HCT116 (cell line): ENCODE data around the gene NPPC. TPM values are rescaled to one million over a fixed set of nuclear protein-coding genes. Genes with fewer than 3 reads are reported as not detected.

Experiments
- ATAC-seq: fragments of 200-7000 bp; cut with Tn5 transposase; 2 replicates; pipeline ENCODE4 v1.9.1; 2020; ENCODE audit warnings: mild to moderate bottlenecking, moderate library complexity
- BruUV-seq: library from RNA; stranded (reverse); fragments of 400-500 nt; replicated peaks from 2 replicates; lab custom pipeline; 2021; lab: Mats Ljungman, UMichigan
- CTCF ChIA-PET: fragments of 300-600 bp; sonication (Branson Sonifier 250); formaldehyde crosslinking; loops from one replicate; lab custom pipeline; 2021; ENCODE audit warnings: antibody characterized with exemption; lab: Charles Lee
- POLR2A ChIA-PET: fragments of 300-600, 350-600 bp; sonication (Branson Sonifier 250); formaldehyde crosslinking; loops from one replicate; lab custom pipeline; 2021; ENCODE audit warnings: antibody characterized with exemption; lab: Charles Lee
- RAD21 ChIA-PET, 2 experiments: fragments of 300-600 bp; sonication (Branson Sonifier 250); formaldehyde crosslinking; loops; one replicate each; lab custom pipeline; 2023; ENCODE audit warnings: low total read pairs in 2 of 2; ENCODE audit not compliant: uncharacterized antibody in 2 of 2, unreplicated experiment in 2 of 2, low non-redundant PET in 1 of 2; lab: Charles Lee
- DNase-seq: peaks from one replicate; pipeline ENCODE4 v3.0.0-alpha.2; 2010; ENCODE audit warnings: low read depth, low spot score
- H2AFZ ChIP-seq: fragments of 200-600 bp; shearing (Covaris generic), sonication (generic); 2 replicates; pipeline ENCODE4 v1.6.1; 2017; ENCODE audit warnings: low read depth, mixed run types, mixed read lengths, antibody characterized with exemption, low read length; ENCODE audit not compliant: poor library complexity, severe bottlenecking
- H3K27ac ChIP-seq: 2 replicates; pipeline ENCODE4 v1.5.1; 2012; ENCODE audit warnings: low read depth, low read length
- H3K27me3 ChIP-seq: fragments of 200-600 bp; sonication (generic); 2 replicates; pipeline ENCODE4 v1.6.1; 2016; ENCODE audit warnings: mixed run types, low read length, mixed read lengths; ENCODE audit not compliant: insufficient read depth
- H3K36me3 ChIP-seq, 2 experiments: fragments of 200-500 bp in 1 of 2; fragments of 200-600 bp in 1 of 2; sonication (Bioruptor generic) in 1 of 2; sonication (generic) in 1 of 2; 2 replicates each; pipeline versions ENCODE4 v1.5.1 to v1.6.1; 2014 to 2016; ENCODE audit warnings: low read length in 2 of 2, inconsistent platforms in 1 of 2, mixed read lengths in 1 of 2, mixed run types in 1 of 2; ENCODE audit not compliant: insufficient read depth in 2 of 2, control insufficient read depth in 1 of 2
- H3K4me1 ChIP-seq, 2 experiments: fragments of 200-600 bp in 1 of 2; sonication (generic) in 1 of 2; 2 replicates each; pipeline versions ENCODE4 v1.5.1 to v1.6.1; 2012 to 2017; ENCODE audit warnings: low read length in 2 of 2, inconsistent platforms in 1 of 2, mild to moderate bottlenecking in 1 of 2, mixed read lengths in 1 of 2, mixed run types in 1 of 2, moderate library complexity in 1 of 2; ENCODE audit not compliant: insufficient read depth in 2 of 2, control insufficient read depth in 1 of 2
- H3K4me2 ChIP-seq: fragments of 200-600 bp; sonication (generic); 2 replicates; pipeline ENCODE4 v1.6.1; 2017; ENCODE audit warnings: mixed run types, low read length, mixed read lengths
- H3K4me3 ChIP-seq, 2 experiments: fragments of 200-600 bp in 1 of 2; sonication (generic) in 1 of 2; replicated peaks in 1 of 2; 2 replicates each; pipeline ENCODE4 v1.5.1; 2011 to 2016; ENCODE audit warnings: low read length in 2 of 2, control low read depth in 1 of 2, low read depth in 1 of 2, mild to moderate bottlenecking in 1 of 2, mixed read lengths in 1 of 2, mixed run types in 1 of 2
- H3K79me2 ChIP-seq: fragments of 200-600 bp; sonication (generic); 2 replicates; pipeline ENCODE4 v1.6.1; 2017; ENCODE audit warnings: mild to moderate bottlenecking, mixed run types, low read length, moderate library complexity, mixed read lengths; ENCODE audit not compliant: insufficient read depth
- H3K9ac ChIP-seq: fragments of 200-600 bp; sonication (generic); 2 replicates; pipeline ENCODE4 v1.6.1; 2016; ENCODE audit warnings: low read length, mixed read lengths
- H3K9me2 ChIP-seq: fragments of 200-600 bp; sonication (generic), shearing (Covaris generic); 2 replicates; pipeline ENCODE4 v1.6.1; 2017; ENCODE audit warnings: mixed run types, mild to moderate bottlenecking, moderate library complexity; ENCODE audit not compliant: insufficient read depth
- H3K9me3 ChIP-seq, 2 experiments: fragments of 200-500 bp in 1 of 2; fragments of 200-600 bp in 1 of 2; sonication (Bioruptor generic) in 1 of 2; sonication (generic) in 1 of 2; 2 replicates each; pipeline ENCODE4 v1.6.1; 2014 to 2017; ENCODE audit warnings: low read length in 2 of 2, mixed read lengths in 2 of 2, inconsistent platforms in 1 of 2, low read depth in 1 of 2, mild to moderate bottlenecking in 1 of 2, mixed run types in 1 of 2, moderate library complexity in 1 of 2; ENCODE audit not compliant: control insufficient read depth in 1 of 2, insufficient read depth in 1 of 2
- H4K20me1 ChIP-seq: fragments of 200-600 bp; sonication (generic), shearing (Covaris generic); 2 replicates; pipeline ENCODE4 v1.6.1; 2017; ENCODE audit warnings: mixed run types, mild to moderate bottlenecking, moderate library complexity; ENCODE audit not compliant: insufficient read depth
- ATF3 ChIP-seq: IDR thresholded peaks from 2 replicates; pipeline ENCODE4 v1.6.1; 2012
- CBX3 ChIP-seq: IDR thresholded peaks from 2 replicates; pipeline ENCODE4 v1.6.1; 2012; ENCODE audit warnings: low read depth
- CEBPB ChIP-seq: IDR thresholded peaks from 2 replicates; pipeline ENCODE4 v1.6.1; 2012; ENCODE audit warnings: low read depth
- CTCF ChIP-seq, 3 experiments: fragments of 200-600 bp in 1 of 3; sonication (generic) in 1 of 3; IDR thresholded peaks in 2 of 3; conservative IDR thresholded peaks in 1 of 3; 2 replicates each; pipeline ENCODE4 v1.5.1; 2012 to 2017; ENCODE audit warnings: low read depth in 2 of 3, low read length in 2 of 3, antibody characterized with exemption in 1 of 3, borderline replicate concordance in 1 of 3, control low read depth in 1 of 3, mild to moderate bottlenecking in 1 of 3, mixed read lengths in 1 of 3, mixed run types in 1 of 3, moderate library complexity in 1 of 3; ENCODE audit not compliant: insufficient read depth in 1 of 3
- EGR1 ChIP-seq: IDR thresholded peaks from 2 replicates; pipeline ENCODE4 v1.6.1; 2012; ENCODE audit warnings: low read depth
- ELF1 ChIP-seq: IDR thresholded peaks from 2 replicates; pipeline ENCODE4 v1.6.1; 2012; ENCODE audit warnings: low read depth, borderline replicate concordance
- EZH2 ChIP-seq: fragments of 200-600 bp; sonication (generic); IDR thresholded peaks from 2 replicates; pipeline ENCODE4 v1.6.1; 2017; ENCODE audit warnings: antibody characterized with exemption, mixed run types
- EZH2phosphoT487 ChIP-seq: fragments of 200-600 bp; IDR thresholded peaks from 2 replicates; pipeline ENCODE4 v1.6.1; 2018; ENCODE audit warnings: antibody characterized with exemption, borderline replicate concordance
- FOSL1 ChIP-seq: IDR thresholded peaks from 2 replicates; pipeline ENCODE4 v1.6.1; 2012; ENCODE audit warnings: low read depth
- JUND ChIP-seq: IDR thresholded peaks from 2 replicates; pipeline ENCODE4 v1.6.1; 2012
- MAX ChIP-seq: IDR thresholded peaks from 2 replicates; pipeline ENCODE4 v1.6.1; 2012
- POLR2A ChIP-seq: IDR thresholded peaks from 2 replicates; pipeline ENCODE4 v1.7.0; 2011; ENCODE audit warnings: borderline replicate concordance; ENCODE audit not compliant: insufficient read depth, insufficient read length; ENCODE audit errors: extremely low read depth
- RAD21 ChIP-seq: IDR thresholded peaks from 2 replicates; pipeline ENCODE4 v1.6.1; 2012; ENCODE audit warnings: low read depth, mild to moderate bottlenecking
- REST ChIP-seq: IDR thresholded peaks from 2 replicates; pipeline ENCODE4 v1.6.1; 2012; ENCODE audit warnings: low read depth
- SP1 ChIP-seq: IDR thresholded peaks from 2 replicates; pipeline ENCODE4 v1.6.1; 2012; ENCODE audit warnings: low read depth
- SRF ChIP-seq: IDR thresholded peaks from 2 replicates; pipeline ENCODE4 v1.6.1; 2012; ENCODE audit warnings: low read depth
- TCF7L2 ChIP-seq: IDR thresholded peaks from 2 replicates; pipeline ENCODE4 v1.7.0; 2011; ENCODE audit warnings: borderline replicate concordance, inconsistent platforms; ENCODE audit not compliant: insufficient read depth, insufficient read length; ENCODE audit errors: extremely low read depth
- YY1 ChIP-seq: IDR thresholded peaks from 2 replicates; pipeline ENCODE4 v1.6.1; 2011; ENCODE audit warnings: low read length, low read depth, moderate library complexity, mild to moderate bottlenecking; ENCODE audit not compliant: insufficient replicate concordance; ENCODE audit errors: extremely low read depth
- ZFX ChIP-seq: fragments of 450-650 bp; IDR thresholded peaks from 2 replicates; pipeline ENCODE4 v1.6.1; 2017
- ZNF274 ChIP-seq: fragments of 200-500 bp; sonication (Bioruptor generic); IDR thresholded peaks from 2 replicates; pipeline ENCODE4 v1.6.1; 2014; ENCODE audit warnings: mild to moderate bottlenecking, low read depth, low read length, inconsistent platforms
- intact Hi-C: fragments of 100-400 bp; cut with micrococcal nuclease; formaldehyde crosslinking; loops from 2 replicates; pipeline ENCODE4 v1.10.0; 2022
- total RNA-seq: library from RNA; stranded (reverse); gene quantifications from one replicate; pipeline ENCODE4 v1.2.1, GENCODE V29; 2021; ENCODE audit not compliant: unreplicated experiment

Gene NPPC
- total RNA-seq, 1 experiment from 2014 or later = 0.52 TPM

GRCh38 chr2:231931481-231931915 is 5.3 kb upstream of the NPPC start:
- Histone ChIP-seq H3K79me2 (no peaks in the 10 kb centered on the region), H3K4me3 (no peak overlapping the region), H2AFZ (no peak overlapping the region), H3K9me3 (no peaks in the 10 kb centered on the region), H3K9ac (no peak overlapping the region), H3K36me3 (no peaks in the 10 kb centered on the region), H3K4me1 (no peaks in the 10 kb centered on the region), H4K20me1 (no peaks in the 10 kb centered on the region), H3K27ac (no peak overlapping the region), H3K4me2 (no peak overlapping the region), H3K9me2 (no peaks in the 10 kb centered on the region), H3K27me3 (no peaks in the 10 kb centered on the region)
- CTCF ChIA-PET = no interaction called here
- POLR2A ChIA-PET = no interaction called here
- TF ChIP-seq JUND = no peak
- TF ChIP-seq SRF = no peak
- no peak for TF ChIP-seq SP1
- TF ChIP-seq POLR2A = no peak
- TF ChIP-seq RAD21 = no peak
- no peak for TF ChIP-seq ELF1
- TF ChIP-seq ZNF274 = no peak
- no peak for TF ChIP-seq ATF3
- no peak for TF ChIP-seq EZH2
- TF ChIP-seq EGR1 = no peak
- TF ChIP-seq TCF7L2 = no peak
- no peak for TF ChIP-seq CEBPB
- TF ChIP-seq ZFX = no peak
- no peak for TF ChIP-seq FOSL1
- TF ChIP-seq CBX3 = no peak
- no peak for TF ChIP-seq EZH2phosphoT487
- no peak for TF ChIP-seq MAX
- TF ChIP-seq CTCF (IDR thresholded peaks at IDR 0.05 in 2 of 3, conservative IDR thresholded peaks at IDR 0.05 in 1 of 3; ENCODE audit: borderline replicate concordance in 1 of 3, insufficient read depth in 1 of 3, low read depth in 2 of 3, low read length in 2 of 3) = no peak
- no peak for TF ChIP-seq YY1
- no peak for TF ChIP-seq REST
- intact Hi-C loops = no loop called here
- RAD21 ChIA-PET = no interaction called here
- DNase-seq (no peak), ATAC-seq (no peak)
- BruUV-seq = no TSS peak
